HG02938 (cell line): ENCODE data around the gene MFAP3L.
"Not testable (repeated sequence)": the region's sequence is repeated elsewhere in the genome, so short reads cannot be mapped to it uniquely, and the experiment has no call there.

Experiments used
- ATAC-seq: cut with Tn5 transposase; IDR thresholded peaks from one replicate; pipeline ENCODE4 v1.9.1; 2021; ENCODE audit warnings: mild to moderate bottlenecking, moderate library complexity; ENCODE audit not compliant: unreplicated experiment

Gene MFAP3L

DNA sequence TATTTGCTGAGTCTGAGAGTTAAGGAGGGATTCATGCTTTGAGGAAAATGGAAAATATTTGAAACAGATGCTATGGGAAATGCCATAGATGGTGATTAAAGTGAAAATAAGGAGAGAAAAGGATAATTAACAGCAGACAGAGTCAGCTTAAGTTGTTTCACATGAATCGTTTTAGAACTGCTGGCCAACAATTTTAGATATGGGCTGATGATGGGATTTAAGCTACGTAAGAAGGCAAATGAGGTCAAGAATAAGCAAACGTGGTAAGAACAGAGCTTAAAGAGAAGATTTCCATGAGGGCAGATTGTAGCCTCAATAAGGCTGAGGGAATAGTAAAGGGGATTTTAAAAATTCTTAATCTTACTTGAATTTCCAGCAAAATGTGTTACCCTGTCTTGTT lies 77.9 kb downstream of the MFAP3L start:
- no peak for ATAC-seq

DNA sequence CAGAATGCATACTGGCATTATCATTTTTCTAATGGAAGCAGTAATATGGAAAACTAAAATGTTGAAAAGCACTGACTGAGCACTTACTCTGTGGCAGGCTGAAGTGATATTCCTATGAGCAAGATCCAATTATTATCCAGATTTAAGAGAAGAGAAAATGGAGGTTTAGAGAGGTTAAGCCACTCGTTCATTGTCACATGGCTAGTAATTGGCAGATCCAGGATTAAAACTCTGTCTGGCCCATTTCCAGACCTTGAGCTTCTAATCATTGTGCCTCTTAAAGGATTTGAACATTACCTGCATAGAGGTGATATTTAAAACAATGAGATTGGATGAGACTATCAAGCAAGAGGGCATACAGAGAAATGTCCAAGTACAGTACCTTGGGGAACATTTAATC lies 80.6 kb downstream of the MFAP3L start:
- no peak for ATAC-seq

- not testable (repeated sequence) for ATAC-seq
Observed at GRCh38 chr4:169943601-169944000, 82.6 kb downstream of the MFAP3L start.

- no peak for ATAC-seq
Observed at GRCh38 chr4:169941141-169941540, 85.1 kb downstream of the MFAP3L start.

DNA sequence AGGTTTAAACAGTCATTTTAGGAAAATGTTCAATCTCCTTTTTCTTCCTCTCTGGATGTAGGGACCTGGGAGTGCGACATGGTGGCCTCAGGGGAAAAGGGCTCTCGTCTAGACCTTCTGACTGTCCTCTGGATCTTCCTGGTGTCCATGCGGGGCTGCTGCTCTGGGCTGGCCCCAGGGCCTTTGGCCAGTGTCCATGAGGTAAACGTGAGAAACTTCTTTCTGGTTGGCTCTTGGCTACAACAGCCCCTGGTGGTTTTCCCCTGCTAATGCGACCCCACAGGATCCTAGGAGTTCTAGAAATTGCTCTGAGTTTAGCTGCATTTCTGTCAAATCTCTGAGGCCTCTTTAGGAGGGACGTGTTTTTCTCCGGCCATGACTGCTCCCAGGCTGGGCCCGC lies 85.7 kb downstream of the MFAP3L start:
- ATAC-seq = no peak
